Keratinocyte (primary cell): Measurements from ENCODE around the gene FBXL17.

Experiments
- CTCF ChIP-seq, 3 experiments: IDR thresholded peaks in 1 of 3; conservative IDR thresholded peaks in 1 of 3; optimal IDR thresholded peaks in 1 of 3; 2 replicates in 2 of 3; 3 replicates in 1 of 3; pipeline versions ENCODE3 to v1.5.1; 2011; ENCODE audit warnings: low read length in 3 of 3, mild to moderate bottlenecking in 3 of 3, moderate library complexity in 2 of 3, control low read depth in 1 of 3, inconsistent platforms in 1 of 3; ENCODE audit not compliant: insufficient read depth in 2 of 3; ENCODE audit errors: extremely low read depth in 1 of 3
- EZH2 ChIP-seq: IDR thresholded peaks from one replicate; pipeline ENCODE4 v1.6.1; 2012; ENCODE audit warnings: inconsistent platforms, mild to moderate bottlenecking, low read length, moderate library complexity

DNA sequence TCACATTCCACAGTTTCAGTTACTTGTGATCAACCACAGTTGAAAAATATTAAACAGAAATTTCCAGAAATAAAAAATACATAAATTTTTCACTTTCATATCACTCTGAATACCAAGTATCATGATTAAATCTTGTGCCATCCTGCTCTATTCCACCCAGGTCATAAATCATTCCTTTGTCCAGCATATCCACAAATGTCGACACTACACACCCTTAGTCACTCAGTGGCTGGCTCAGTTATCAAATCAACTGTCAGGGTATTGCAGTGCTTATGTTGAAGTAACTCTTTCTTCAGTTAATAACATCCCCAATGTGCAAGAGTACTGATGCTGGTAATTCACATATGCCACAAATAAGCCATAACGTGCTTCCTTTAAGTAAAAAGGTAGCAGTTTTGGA lies 115.7 kb downstream of the FBXL17 start:
- TF ChIP-seq CTCF (optimal IDR thresholded peaks at IDR 0.05 in 1 of 3, IDR thresholded peaks at IDR 0.05 in 1 of 3, conservative IDR thresholded peaks at IDR 0.05 in 1 of 3; ENCODE audit: extremely low read depth in 1 of 3, insufficient read depth in 2 of 3, low read length in 3 of 3) (no peak), EZH2 (no peak)
